ENCODE results near the gene POLR2C. TPM values are rescaled to one million over a fixed set of nuclear protein-coding genes. Genes with fewer than 3 reads are reported as not detected.

Gene POLR2C
- total RNA-seq, 1 experiment from 2014 or later = 47.8 TPM

GRCh38 chr16:57477531-57478202, 15.2 kb downstream of the POLR2C start:
- Histone ChIP-seq H4K20me1 (ENCODE audit: insufficient read depth) (no peaks in the 10 kb centered on the region), H3K36me3 (ENCODE audit: low read depth) (no peaks in the 10 kb centered on the region), H3K4me1 (replicated peaks; ENCODE audit: insufficient read depth) (no peaks in the 10 kb centered on the region), H2AFZ (no peak overlapping the region), H3K4me3 (no peak overlapping the region), H3F3A (ENCODE audit: insufficient read depth, low read depth) (no peaks in the 10 kb centered on the region), H3K27me3 (ENCODE audit: insufficient read depth, low read depth) (no peaks in the 10 kb centered on the region), H3K79me2 (ENCODE audit: low read depth) (no peaks in the 10 kb centered on the region), H3K27ac (no peak overlapping the region), H3K9me3 (ENCODE audit: insufficient read depth, low read depth) (no peaks in the 10 kb centered on the region), H3K4me2 (no peak overlapping the region), H3K9me2 (ENCODE audit: insufficient read depth) (no peaks in the 10 kb centered on the region)
- POLR2A ChIA-PET (ENCODE audit: unreplicated experiment) = no interaction called here
- intact Hi-C loops (cut with micrococcal nuclease; ENCODE audit: unreplicated experiment) = no loop called here
- DNase-seq = no peak
- CTCF ChIA-PET = no interaction called here
- no TSS peak for BruUV-seq (replicated peaks)
- no peak for TF ChIP-seq CTCF (conservative IDR thresholded peaks at IDR 0.05)
- no peak for TF ChIP-seq EZH2 (IDR thresholded peaks at IDR 0.05; ENCODE audit: low read depth)

DNA sequence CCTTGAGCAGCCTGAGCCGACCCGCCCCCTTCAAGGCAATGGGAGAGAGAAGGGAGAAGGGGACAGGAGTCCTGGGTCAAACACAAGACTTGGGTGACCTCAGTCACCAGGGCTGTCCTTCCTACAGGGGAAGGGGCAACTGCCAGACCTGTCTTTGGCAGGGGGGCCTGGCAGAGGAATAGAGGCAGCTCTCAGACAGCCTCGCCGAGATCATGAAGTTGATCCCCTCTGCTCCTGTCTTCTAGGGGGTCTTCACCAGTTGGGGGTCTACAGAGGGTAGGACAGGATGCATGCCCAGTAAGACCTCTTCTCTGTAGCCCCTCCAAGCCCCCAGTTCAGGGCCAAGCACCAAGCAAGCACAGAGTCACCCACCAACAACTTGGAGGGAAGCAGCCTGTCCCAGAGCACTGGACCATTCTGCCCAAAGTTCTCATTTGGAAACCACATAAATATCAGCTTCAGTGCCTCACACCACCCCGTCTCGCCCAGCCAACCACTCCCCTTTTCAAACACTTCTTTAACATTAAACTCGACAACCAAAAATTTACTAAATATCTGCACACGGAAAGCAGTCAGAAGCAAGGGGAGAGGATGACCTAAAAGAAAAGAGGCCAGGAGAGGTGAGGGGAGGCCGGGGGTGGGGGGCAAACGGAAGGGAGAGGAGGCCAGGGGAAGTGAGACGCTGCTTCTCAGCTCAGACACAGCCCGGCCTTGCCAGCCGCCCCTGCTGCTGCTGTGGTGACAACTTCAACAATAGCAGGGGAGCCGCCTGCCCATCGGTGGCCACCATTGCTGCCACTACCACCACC, 16.1 kb downstream of the POLR2C start:
- no TSS peak for BruUV-seq (replicated peaks)
- no peaks in the 10 kb centered on the region for H3K79me2 ChIP-seq (ENCODE audit: low read depth)
- ChIA-PET CTCF (no interaction called here), POLR2A (ENCODE audit: unreplicated experiment) (no interaction called here)
- no peaks in the 10 kb centered on the region for H3K9me2 ChIP-seq (ENCODE audit: insufficient read depth)
- H3K27me3 ChIP-seq (ENCODE audit: insufficient read depth, low read depth) = no peaks in the 10 kb centered on the region
- no peaks in the 10 kb centered on the region for H3K4me1 ChIP-seq (replicated peaks; ENCODE audit: insufficient read depth)
- H2AFZ ChIP-seq = no peak overlapping the region
- no peak overlapping the region for H3K4me2 ChIP-seq
- no peak overlapping the region for H3K27ac ChIP-seq
- no peak overlapping the region for H3K4me3 ChIP-seq
- intact Hi-C loops (cut with micrococcal nuclease; ENCODE audit: unreplicated experiment) = no loop called here
- no peaks in the 10 kb centered on the region for H4K20me1 ChIP-seq (ENCODE audit: insufficient read depth)
- no peaks in the 10 kb centered on the region for H3F3A ChIP-seq (ENCODE audit: insufficient read depth, low read depth)
- no peaks in the 10 kb centered on the region for H3K36me3 ChIP-seq (ENCODE audit: low read depth)
- no peak for DNase-seq
- H3K9me3 ChIP-seq (ENCODE audit: insufficient read depth, low read depth) = no peaks in the 10 kb centered on the region
- TF ChIP-seq EZH2 (IDR thresholded peaks at IDR 0.05; ENCODE audit: low read depth) = no peak
- TF ChIP-seq CTCF (conservative IDR thresholded peaks at IDR 0.05) = no peak

- Histone ChIP-seq H3K4me3 (no peak overlapping the region), H3K36me3 (ENCODE audit: low read depth) (no peaks in the 10 kb centered on the region), H3K4me2 (no peak overlapping the region), H3K9me3 (ENCODE audit: insufficient read depth, low read depth) (no peaks in the 10 kb centered on the region), H3K27me3 (ENCODE audit: insufficient read depth, low read depth) (no peaks in the 10 kb centered on the region), H3F3A (ENCODE audit: insufficient read depth, low read depth) (no peaks in the 10 kb centered on the region), H3K79me2 (ENCODE audit: low read depth) (no peaks in the 10 kb centered on the region), H4K20me1 (ENCODE audit: insufficient read depth) (no peaks in the 10 kb centered on the region), H2AFZ (no peak overlapping the region), H3K4me1 (replicated peaks; ENCODE audit: insufficient read depth) (no peaks in the 10 kb centered on the region), H3K9me2 (ENCODE audit: insufficient read depth) (no peaks in the 10 kb centered on the region), H3K27ac (no peak overlapping the region)
- ChIA-PET CTCF (interaction anchor here (0.6 kb wide), 1 partner anchor 47 kb away, joined by 3 read pairs; no protein-coding TSS in a partner anchor), POLR2A (ENCODE audit: unreplicated experiment) (no interaction called here)
- DNase-seq = no peak
- BruUV-seq (replicated peaks) = no TSS peak
- intact Hi-C loops (cut with micrococcal nuclease; ENCODE audit: unreplicated experiment) = no loop called here
- TF ChIP-seq EZH2 (IDR thresholded peaks at IDR 0.05; ENCODE audit: low read depth) = no peak
- no peak for TF ChIP-seq CTCF (conservative IDR thresholded peaks at IDR 0.05)
These were observed 16.9 kb downstream of the POLR2C start for GRCh38 chr16:57479205-57479975.
